Measurements from ENCODE around the gene PEAR1. TPM values are rescaled to one million over a fixed set of nuclear protein-coding genes. Genes with fewer than 3 reads are reported as not detected.

PEAR1 gene
- total RNA-seq, 1 experiment from 2014 or later, result 3.0 TPM

DNA sequence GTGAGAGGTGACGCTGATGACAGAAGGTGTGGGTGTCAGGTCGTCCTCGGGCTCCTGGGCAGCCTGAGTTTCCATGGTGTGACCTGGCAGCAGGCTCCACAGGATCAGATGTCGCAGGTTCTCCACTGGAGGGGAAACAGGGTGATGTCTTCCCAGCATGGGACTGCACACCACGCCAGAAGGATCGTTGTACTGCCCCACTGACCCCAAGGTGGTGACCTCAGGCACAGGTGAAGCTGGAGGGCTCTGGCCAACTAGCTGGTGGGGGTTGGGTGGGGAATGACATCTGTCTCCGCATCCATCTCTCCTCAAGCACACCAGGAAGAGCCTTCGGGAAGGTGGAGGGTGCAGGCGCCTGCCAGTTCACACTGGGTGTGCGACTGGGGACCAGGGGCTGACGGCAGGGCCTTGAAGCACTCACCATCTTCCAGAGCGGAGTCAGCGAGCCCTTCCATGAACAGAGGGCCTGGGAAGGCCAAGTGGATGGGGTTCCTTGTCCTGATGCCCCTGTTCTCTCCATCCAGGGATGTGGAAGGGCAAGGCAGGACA is 46.3 kb downstream of the PEAR1 start:
- CTCF ChIA-PET, result no interaction called here
- TF ChIP-seq, protein P1, sequence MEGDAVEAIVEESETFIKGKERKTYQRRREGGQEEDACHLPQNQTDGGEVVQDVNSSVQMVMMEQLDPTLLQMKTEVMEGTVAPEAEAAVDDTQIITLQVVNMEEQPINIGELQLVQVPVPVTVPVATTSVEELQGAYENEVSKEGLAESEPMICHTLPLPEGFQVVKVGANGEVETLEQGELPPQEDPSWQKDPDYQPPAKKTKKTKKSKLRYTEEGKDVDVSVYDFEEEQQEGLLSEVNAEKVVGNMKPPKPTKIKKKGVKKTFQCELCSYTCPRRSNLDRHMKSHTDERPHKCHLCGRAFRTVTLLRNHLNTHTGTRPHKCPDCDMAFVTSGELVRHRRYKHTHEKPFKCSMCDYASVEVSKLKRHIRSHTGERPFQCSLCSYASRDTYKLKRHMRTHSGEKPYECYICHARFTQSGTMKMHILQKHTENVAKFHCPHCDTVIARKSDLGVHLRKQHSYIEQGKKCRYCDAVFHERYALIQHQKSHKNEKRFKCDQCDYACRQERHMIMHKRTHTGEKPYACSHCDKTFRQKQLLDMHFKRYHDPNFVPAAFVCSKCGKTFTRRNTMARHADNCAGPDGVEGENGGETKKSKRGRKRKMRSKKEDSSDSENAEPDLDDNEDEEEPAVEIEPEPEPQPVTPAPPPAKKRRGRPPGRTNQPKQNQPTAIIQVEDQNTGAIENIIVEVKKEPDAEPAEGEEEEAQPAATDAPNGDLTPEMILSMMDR (IDR thresholded peaks at IDR 0.05; ENCODE audit: unreplicated experiment), result no peak
- H3K4me1 Mint-ChIP-seq (ENCODE audit: low read depth, unreplicated experiment), result no peaks in the 10 kb centered on the region
- no peak overlapping the region for H3K27ac Mint-ChIP-seq (ENCODE audit: unreplicated experiment)
- no peaks in the 10 kb centered on the region for H3K9me3 Mint-ChIP-seq (ENCODE audit: low read depth, unreplicated experiment)
- no TSS peak for BruUV-seq (replicated peaks)
- DNase-seq, result no peak
- no peak overlapping the region for H3K4me3 Mint-ChIP-seq (ENCODE audit: low read depth, unreplicated experiment)
- H3K27me3 Mint-ChIP-seq (ENCODE audit: unreplicated experiment), result no peaks in the 10 kb centered on the region
- H3K36me3 Mint-ChIP-seq (ENCODE audit: insufficient read depth, unreplicated experiment), result peaks cover 48% of the 10 kb centered on the region
- intact Hi-C loops (cut with micrococcal nuclease; ENCODE audit: unreplicated experiment), result no loop called here

- peaks cover 61% of the 10 kb centered on the region for H3K36me3 Mint-ChIP-seq (ENCODE audit: insufficient read depth, unreplicated experiment)
Measured at GRCh38 chr1:156941675-156942074, 48.2 kb downstream of the PEAR1 start.

DNA sequence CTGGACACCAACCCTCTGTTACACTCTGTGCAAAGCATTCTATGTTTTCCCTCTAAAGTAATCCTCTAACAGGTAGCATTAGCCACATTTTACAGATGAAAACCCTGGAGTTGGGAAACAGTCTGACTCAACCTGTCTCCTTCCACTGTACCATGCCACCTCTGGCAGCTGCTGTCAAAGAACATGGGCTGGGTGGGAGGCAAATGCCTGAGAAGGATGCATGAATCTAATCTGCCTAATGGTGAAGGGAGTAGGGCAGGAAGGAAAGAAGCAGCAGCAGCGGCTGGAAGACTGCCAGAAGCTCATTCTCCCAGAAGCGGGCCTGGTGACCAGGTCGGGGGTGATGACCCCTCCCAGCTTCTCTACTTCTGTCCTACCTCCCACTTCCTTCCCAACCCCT is 48.7 kb downstream of the PEAR1 start:
- H3K27ac Mint-ChIP-seq (ENCODE audit: unreplicated experiment), result no peak overlapping the region
- H3K4me1 Mint-ChIP-seq (ENCODE audit: low read depth, unreplicated experiment), result peaks cover 10% of the 10 kb centered on the region
- CTCF ChIA-PET, result interaction anchor here (1.1 kb wide), 1 partner anchor 14 kb away, joined by 3 read pairs; no protein-coding TSS in a partner anchor
- no peak overlapping the region for H3K4me3 Mint-ChIP-seq (ENCODE audit: low read depth, unreplicated experiment)
- no peaks in the 10 kb centered on the region for H3K27me3 Mint-ChIP-seq (ENCODE audit: unreplicated experiment)
- BruUV-seq (replicated peaks), result no TSS peak
- no peaks in the 10 kb centered on the region for H3K9me3 Mint-ChIP-seq (ENCODE audit: low read depth, unreplicated experiment)
- TF ChIP-seq, protein P1 (IDR thresholded peaks at IDR 0.05; ENCODE audit: unreplicated experiment), result no peak
- DNase-seq, result no peak
- peaks cover 61% of the 10 kb centered on the region for H3K36me3 Mint-ChIP-seq (ENCODE audit: insufficient read depth, unreplicated experiment)
- intact Hi-C loops (cut with micrococcal nuclease; ENCODE audit: unreplicated experiment), result no loop called here

More at GRCh38 chr1:156941675-156942074, 48.2 kb downstream of the PEAR1 start:
- Mint-ChIP-seq H3K27me3 (ENCODE audit: unreplicated experiment) (no peaks in the 10 kb centered on the region), H3K4me1 (ENCODE audit: low read depth, unreplicated experiment) (peaks cover 10% of the 10 kb centered on the region), H3K4me3 (ENCODE audit: low read depth, unreplicated experiment) (no peak overlapping the region), H3K9me3 (ENCODE audit: low read depth, unreplicated experiment) (no peaks in the 10 kb centered on the region), H3K27ac (ENCODE audit: unreplicated experiment) (no peak overlapping the region)
- CTCF ChIA-PET, result interaction anchor here (1.1 kb wide), 1 partner anchor 14 kb away, joined by 3 read pairs; no protein-coding TSS in a partner anchor
- DNase-seq, result no peak
- TF ChIP-seq, protein P1 (IDR thresholded peaks at IDR 0.05; ENCODE audit: unreplicated experiment), result no peak
- no TSS peak for BruUV-seq (replicated peaks)
- intact Hi-C loops (cut with micrococcal nuclease; ENCODE audit: unreplicated experiment), result no loop called here

- TF ChIP-seq, protein P1 (IDR thresholded peaks at IDR 0.05; ENCODE audit: unreplicated experiment), result no peak
- no peak for DNase-seq
- H3K27me3 Mint-ChIP-seq (ENCODE audit: unreplicated experiment), result no peaks in the 10 kb centered on the region
- no peak overlapping the region for H3K27ac Mint-ChIP-seq (ENCODE audit: unreplicated experiment)
- CTCF ChIA-PET, result interaction anchor here (1.1 kb wide), 1 partner anchor 15 kb away, joined by 3 read pairs; no protein-coding TSS in a partner anchor
- intact Hi-C loops (cut with micrococcal nuclease; ENCODE audit: unreplicated experiment), result no loop called here
- H3K9me3 Mint-ChIP-seq (ENCODE audit: low read depth, unreplicated experiment), result no peaks in the 10 kb centered on the region
- H3K4me1 Mint-ChIP-seq (ENCODE audit: low read depth, unreplicated experiment), result peaks cover 10% of the 10 kb centered on the region
- no TSS peak for BruUV-seq (replicated peaks)
- peaks cover 61% of the 10 kb centered on the region for H3K36me3 Mint-ChIP-seq (ENCODE audit: insufficient read depth, unreplicated experiment)
- no peak overlapping the region for H3K4me3 Mint-ChIP-seq (ENCODE audit: low read depth, unreplicated experiment)
Measured at GRCh38 chr1:156942576-156942975, 49.1 kb downstream of the PEAR1 start.
